ENCODE measurements around the gene ZHX3. TPM values are rescaled to one million over a fixed set of nuclear protein-coding genes. Genes with fewer than 3 reads are reported as not detected.

Gene ZHX3
- total RNA-seq, 2 donors from 2014 or later, result 10.9 to 11.9 TPM

GRCh38 chr20:41226426-41226825, 91.1 kb downstream of the ZHX3 start:
- Histone ChIP-seq H3K27me3 (no peaks in the 10 kb centered on the region), H3K27ac (no peak overlapping the region), H3K4me1 (peaks cover 14% of the 10 kb centered on the region), H3K36me3 (replicated peaks in 1 of 2; ENCODE audit: insufficient read depth in 1 of 2, low read depth in 2 of 2) (no peaks in the 10 kb centered on the region), H3K4me3 (no peak overlapping the region), H3K9me3 (no peaks in the 10 kb centered on the region)
- intact Hi-C loops (cut with DNase I), result no loop called here
- TF ChIP-seq CTCF (IDR thresholded peaks at IDR 0.05) (no peak), POLR2A (IDR thresholded peaks at IDR 0.05) (no peak)
- DNase-seq (no peak), ATAC-seq (no peak)
- 80 to 95% methylated on average over 1 of the region's 1 CpG for WGBS, 2 donors

GRCh38 chr20:41225091-41225490, 92.4 kb downstream of the ZHX3 start:
- no peaks in the 10 kb centered on the region for H3K27me3 ChIP-seq
- H3K9me3 ChIP-seq, result no peaks in the 10 kb centered on the region
- intact Hi-C loops (cut with DNase I), result no loop called here
- no peak for DNase-seq
- peaks cover 14% of the 10 kb centered on the region for H3K4me1 ChIP-seq
- no peak overlapping the region for H3K4me3 ChIP-seq
- TF ChIP-seq POLR2A (IDR thresholded peaks at IDR 0.05) (no peak), CTCF (IDR thresholded peaks at IDR 0.05) (no peak)
- no peak for ATAC-seq
- H3K36me3 ChIP-seq (replicated peaks in 1 of 2; ENCODE audit: insufficient read depth in 1 of 2, low read depth in 2 of 2), result no peaks in the 10 kb centered on the region
- WGBS, 2 donors, result 61 to 68% methylated on average over 1 of the region's 1 CpG
- H3K27ac ChIP-seq, result no peak overlapping the region

GRCh38 chr20:41224281-41224680, 93.2 kb downstream of the ZHX3 start:
- Histone ChIP-seq H3K27ac (no peak overlapping the region), H3K27me3 (no peaks in the 10 kb centered on the region), H3K4me1 (peaks cover 14% of the 10 kb centered on the region), H3K36me3 (replicated peaks in 1 of 2; ENCODE audit: insufficient read depth in 1 of 2, low read depth in 2 of 2) (no peaks in the 10 kb centered on the region), H3K4me3 (no peak overlapping the region), H3K9me3 (no peaks in the 10 kb centered on the region)
- 76 to 93% methylated on average over 1 of the region's 1 CpG for WGBS, 2 donors
- ATAC-seq (no peak), DNase-seq (no peak)
- intact Hi-C loops (cut with DNase I), result no loop called here
- TF ChIP-seq POLR2A (IDR thresholded peaks at IDR 0.05), result no peak
- TF ChIP-seq CTCF (IDR thresholded peaks at IDR 0.05), result no peak

GRCh38 chr20:41223112-41223511, 94.4 kb downstream of the ZHX3 start:
- TF ChIP-seq CTCF (IDR thresholded peaks at IDR 0.05) (no peak), POLR2A (IDR thresholded peaks at IDR 0.05) (no peak)
- DNase-seq, result no peak
- no peak for ATAC-seq
- peaks cover 14% of the 10 kb centered on the region for H3K4me1 ChIP-seq
- H3K36me3 ChIP-seq (replicated peaks in 1 of 2; ENCODE audit: insufficient read depth in 1 of 2, low read depth in 2 of 2), result no peaks in the 10 kb centered on the region
- H3K9me3 ChIP-seq, result no peaks in the 10 kb centered on the region
- H3K4me3 ChIP-seq, result no peak overlapping the region
- no peaks in the 10 kb centered on the region for H3K27me3 ChIP-seq
- H3K27ac ChIP-seq, result no peak overlapping the region
- intact Hi-C loops (cut with DNase I), result no loop called here

- Histone ChIP-seq H3K9me3 (no peaks in the 10 kb centered on the region), H3K4me1 (peaks cover 14% of the 10 kb centered on the region), H3K27me3 (no peaks in the 10 kb centered on the region), H3K27ac (peak overlapping the region in 1 of 4 donors; percentile 44), H3K36me3 (replicated peaks in 1 of 2; ENCODE audit: insufficient read depth in 1 of 2, low read depth in 2 of 2) (no peaks in the 10 kb centered on the region), H3K4me3 (no peak overlapping the region)
- no peak for DNase-seq
- ATAC-seq, result no peak
- TF ChIP-seq CTCF (IDR thresholded peaks at IDR 0.05) (no peak), POLR2A (IDR thresholded peaks at IDR 0.05) (no peak)
- intact Hi-C loops (cut with DNase I), result no loop called here
Measured at GRCh38 chr20:41222703-41223102, 94.8 kb downstream of the ZHX3 start.
